H9 (cell line): ENCODE data around the gene IGBP1. TPM values are rescaled to one million over a fixed set of nuclear protein-coding genes. Genes with fewer than 3 reads are reported as not detected.
A peak's percentile ranks its signal among the peaks of the same experiment; 100 is the strongest.

ENCODE experiments used
- DNase-seq: peaks from one replicate; pipeline ENCODE4 v3.0.0-alpha.2; 2017
- H2AFZ ChIP-seq: one replicate; pipeline ENCODE4 v1.6.1; 2013; ENCODE audit warnings: mild to moderate bottlenecking, low read length, control low read depth, moderate library complexity
- H2AK5ac ChIP-seq: 2 replicates; pipeline ENCODE4 v1.6.1; 2013; ENCODE audit warnings: low read length, control low read depth, mixed read lengths; ENCODE audit not compliant: insufficient read length
- H2BK120ac ChIP-seq: one replicate; pipeline ENCODE4 v1.6.1; 2013; ENCODE audit warnings: low read depth, mild to moderate bottlenecking, low read length, control low read depth, inconsistent platforms; ENCODE audit not compliant: poor library complexity, severe bottlenecking
- H2BK12ac ChIP-seq: 2 replicates; pipeline ENCODE4 v1.6.1; 2013; ENCODE audit warnings: low read length, control low read depth, mixed read lengths, low read depth; ENCODE audit not compliant: insufficient read length
- H2BK15ac ChIP-seq: 2 replicates; pipeline ENCODE4 v1.6.1; 2013; ENCODE audit warnings: low read depth, low read length, control low read depth
- H2BK20ac ChIP-seq: one replicate; pipeline ENCODE4 v1.6.1; 2013; ENCODE audit warnings: low read depth, mild to moderate bottlenecking, low read length, control low read depth, inconsistent platforms; ENCODE audit not compliant: poor library complexity, severe bottlenecking
- H2BK5ac ChIP-seq: 2 replicates; pipeline ENCODE4 v1.6.1; 2013; ENCODE audit warnings: low read length, control low read depth, mixed read lengths; ENCODE audit not compliant: insufficient read length
- H3K14ac ChIP-seq: 2 replicates; pipeline ENCODE4 v1.6.1; 2013; ENCODE audit warnings: low read length, control low read depth; ENCODE audit not compliant: insufficient read depth
- H3K18ac ChIP-seq: 2 replicates; pipeline ENCODE4 v1.6.1; 2013; ENCODE audit warnings: low read depth, mild to moderate bottlenecking, mixed read lengths, low read length, control low read depth; ENCODE audit not compliant: insufficient read length
- H3K23ac ChIP-seq: 2 replicates; pipeline ENCODE4 v1.6.1; 2013; ENCODE audit warnings: low read length, control low read depth, mixed read lengths, low read depth; ENCODE audit not compliant: insufficient read length
- H3K23me2 ChIP-seq: 2 replicates; pipeline ENCODE4 v1.6.1; 2013; ENCODE audit warnings: low read depth, mild to moderate bottlenecking, mixed read lengths, low read length, control low read depth; ENCODE audit not compliant: insufficient read length, poor library complexity, severe bottlenecking
- H3K27ac ChIP-seq: 2 replicates; pipeline ENCODE4 v1.5.1; 2013; ENCODE audit warnings: low read length, control low read depth, mixed read lengths, low read depth; ENCODE audit not compliant: insufficient read length
- H3K27me3 ChIP-seq: 2 replicates; pipeline ENCODE4 v1.6.1; 2013; ENCODE audit warnings: low read length, control low read depth, inconsistent platforms; ENCODE audit not compliant: insufficient read depth
- H3K4ac ChIP-seq: 2 replicates; pipeline ENCODE4 v1.6.1; 2013; ENCODE audit warnings: low read depth, mild to moderate bottlenecking, control low read depth, inconsistent platforms, low read length, moderate library complexity
- H3K4me1 ChIP-seq: 2 replicates; pipeline ENCODE4 v1.6.1; 2013; ENCODE audit warnings: low read length, control low read depth, inconsistent platforms; ENCODE audit not compliant: insufficient read depth
- H3K4me2 ChIP-seq: 2 replicates; pipeline ENCODE4 v1.6.1; 2013; ENCODE audit warnings: low read length, control low read depth, mixed read lengths; ENCODE audit not compliant: insufficient read length, insufficient read depth
- H3K56ac ChIP-seq: 2 replicates; pipeline ENCODE4 v1.6.1; 2013; ENCODE audit warnings: low read depth, mild to moderate bottlenecking, mixed read lengths, low read length, control low read depth; ENCODE audit not compliant: insufficient read length
- H3K79me1 ChIP-seq: 2 replicates; pipeline ENCODE4 v1.6.1; 2013; ENCODE audit warnings: low read depth, mild to moderate bottlenecking, moderate library complexity, low read length, control low read depth, inconsistent platforms; ENCODE audit not compliant: insufficient read depth, poor library complexity, severe bottlenecking
- H3K79me2 ChIP-seq: 2 replicates; pipeline ENCODE4 v1.6.1; 2013; ENCODE audit warnings: low read length, control low read depth, inconsistent platforms; ENCODE audit not compliant: insufficient read depth
- H3K9ac ChIP-seq: 2 replicates; pipeline ENCODE4 v1.6.1; 2013; ENCODE audit warnings: low read length, control low read depth, mixed read lengths; ENCODE audit not compliant: insufficient read length; ENCODE audit errors: extremely low read depth
- H3K9me3 ChIP-seq: one replicate; pipeline ENCODE4 v1.6.1; 2013; ENCODE audit warnings: low read depth, low read length, inconsistent platforms; ENCODE audit not compliant: control insufficient read depth
- H3T11ph ChIP-seq: one replicate; pipeline ENCODE4 v1.6.1; 2013; ENCODE audit warnings: mild to moderate bottlenecking, low read length, control low read depth, inconsistent platforms
- H4K20me1 ChIP-seq: one replicate; pipeline ENCODE4 v1.6.1; 2013; ENCODE audit not compliant: control insufficient read depth, insufficient read length, insufficient read depth
- H4K5ac ChIP-seq: 2 replicates; pipeline ENCODE4 v1.6.1; 2013; ENCODE audit warnings: low read depth, mild to moderate bottlenecking, mixed read lengths, low read length, control low read depth; ENCODE audit not compliant: insufficient read length
- H4K8ac ChIP-seq: replicated peaks from 2 replicates; pipeline ENCODE4 v1.6.1; 2013; ENCODE audit warnings: low read length, control low read depth, mixed read lengths, low read depth; ENCODE audit not compliant: insufficient read length
- H4K91ac ChIP-seq: 2 replicates; pipeline ENCODE4 v1.6.1; 2013; ENCODE audit warnings: low read depth, mild to moderate bottlenecking, moderate library complexity, mixed read lengths, low read length, control low read depth; ENCODE audit not compliant: insufficient read length
- H3K27ac Mint-ChIP-seq, 3 experiments: 2 replicates in 2 of 3; 3 replicates in 1 of 3; pipeline ENCODE4 v1.8.0; 2020 to 2021; ENCODE audit warnings: mixed read lengths in 3 of 3, mild to moderate bottlenecking in 1 of 3, moderate library complexity in 1 of 3
- H3K27me3 Mint-ChIP-seq: 2 replicates; pipeline ENCODE4 v1.8.0; 2021; ENCODE audit warnings: low read depth, mild to moderate bottlenecking, moderate library complexity, mixed read lengths
- H3K36me3 Mint-ChIP-seq, 3 experiments: 2 replicates in 2 of 3; 3 replicates in 1 of 3; pipeline ENCODE4 v1.8.0; 2020 to 2021; ENCODE audit warnings: low read depth in 3 of 3, mixed read lengths in 3 of 3; ENCODE audit not compliant: insufficient read depth in 1 of 3
- H3K4me1 Mint-ChIP-seq, 2 experiments: 2 replicates each; pipeline ENCODE4 v1.8.0; 2020; ENCODE audit warnings: mixed read lengths in 2 of 2
- H3K4me3 Mint-ChIP-seq, 2 experiments: 2 replicates in 1 of 2; 3 replicates in 1 of 2; pipeline ENCODE4 v1.8.0; 2020 to 2021; ENCODE audit warnings: mild to moderate bottlenecking in 2 of 2, mixed read lengths in 2 of 2, moderate library complexity in 1 of 2
- H3K9me3 Mint-ChIP-seq, 2 experiments: 2 replicates in 1 of 2; 3 replicates in 1 of 2; pipeline ENCODE4 v1.8.0; 2020; ENCODE audit warnings: mild to moderate bottlenecking in 2 of 2, mixed read lengths in 2 of 2, moderate library complexity in 1 of 2
- WGBS: extraction: QIAGEN DNeasy Blood & Tissue Kit; methylation state at CpG from one replicate; pipeline ENCODE4 v1.1.7; 2013; ENCODE audit warnings: missing lambda C conversion rate, low lambda C conversion rate, mixed read lengths; ENCODE audit not compliant: insufficient read length; ENCODE audit errors: extremely low coverage; 5-methylcytosine and 5-hydroxymethylcytosine counted together
- total RNA-seq: library from RNA; stranded (reverse); gene quantifications from 2 replicates; pipeline ENCODE4 v1.2.1, GENCODE V29; 2021
- TF ChIP-seq, protein P1 (sequence below): fragments of 200-600 bp; sonication (generic); conservative IDR thresholded peaks from 3 replicates; pipeline ENCODE4 v1.8.0; 2021; ENCODE audit warnings: antibody characterized with exemption, mild to moderate bottlenecking

Gene IGBP1
- total RNA-seq, 1 experiment from 2014 or later, result 45.0 TPM

DNA sequence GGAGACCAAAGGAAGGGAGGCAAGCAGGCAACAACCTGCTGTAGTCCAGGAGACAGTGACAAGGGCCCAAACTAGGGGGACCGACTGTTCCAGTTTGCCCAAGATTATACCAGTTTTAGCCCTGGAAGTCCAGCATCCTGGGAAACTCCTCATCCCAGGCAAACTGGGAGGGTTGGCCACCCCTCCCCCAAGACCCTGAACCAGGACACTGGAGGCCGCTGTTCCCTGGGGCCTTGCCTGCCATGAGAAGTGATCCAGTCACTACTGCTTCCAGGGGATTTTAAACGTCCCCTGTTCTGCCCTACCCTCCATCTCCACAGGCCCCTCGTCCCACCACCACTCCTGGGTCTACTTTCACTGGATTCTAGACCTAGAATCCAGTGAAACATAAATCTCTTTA, 39.7 kb downstream of the IGBP1 start:
- Mint-ChIP-seq H3K36me3 (peaks cover 0 to 3% (median 0%) of the 10 kb centered on the region in 3 experiments; a peak in 4 of 7 replicates), H3K27ac (peak overlapping the region in 2 of 3 experiments; percentile 46 to 56; a peak in 3 of 7 replicates), H3K4me3 (no peak overlapping the region; a peak in 1 of 5 replicates), H3K27me3 (peaks cover 2% of the 10 kb centered on the region), H3K4me1 (peaks cover 54 to 58% of the 10 kb centered on the region in 2 experiments), H3K9me3 (peaks cover 71 to 88% of the 10 kb centered on the region in 2 experiments)
- Histone ChIP-seq H3K18ac (no peak overlapping the region), H3K56ac (no peak overlapping the region), H3K4me1 (no peaks in the 10 kb centered on the region; the same call in 1 of the 2 replicates), H2BK15ac (no peak overlapping the region), H4K8ac (no peak overlapping the region), H3K9me3 (peaks cover 51% of the 10 kb centered on the region), H2BK5ac (no peak overlapping the region), H2BK120ac (no peak overlapping the region), H3K23me2 (no peaks in the 10 kb centered on the region), H3K27ac (no peak overlapping the region), H4K91ac (no peak overlapping the region), H2BK12ac (no peak overlapping the region), H3K79me2 (no peaks in the 10 kb centered on the region; the same call in 1 of the 2 replicates), H4K5ac (no peak overlapping the region), H3K4me2 (no peak overlapping the region), H2AK5ac (no peak overlapping the region), H3K79me1 (no peaks in the 10 kb centered on the region), H2BK20ac (no peak overlapping the region), H3K27me3 (no peaks in the 10 kb centered on the region), H3K9ac (no peak overlapping the region), H3K4ac (no peak overlapping the region), H2AFZ (no peak overlapping the region), H3K23ac (no peak overlapping the region), H3K14ac (no peak overlapping the region), H3T11ph (no peak overlapping the region), H4K20me1 (no peaks in the 10 kb centered on the region)
- WGBS, result no CpG with 5 or more reads among the region's 4 CpGs
- DNase-seq, result no peak
- TF ChIP-seq, protein P1, sequence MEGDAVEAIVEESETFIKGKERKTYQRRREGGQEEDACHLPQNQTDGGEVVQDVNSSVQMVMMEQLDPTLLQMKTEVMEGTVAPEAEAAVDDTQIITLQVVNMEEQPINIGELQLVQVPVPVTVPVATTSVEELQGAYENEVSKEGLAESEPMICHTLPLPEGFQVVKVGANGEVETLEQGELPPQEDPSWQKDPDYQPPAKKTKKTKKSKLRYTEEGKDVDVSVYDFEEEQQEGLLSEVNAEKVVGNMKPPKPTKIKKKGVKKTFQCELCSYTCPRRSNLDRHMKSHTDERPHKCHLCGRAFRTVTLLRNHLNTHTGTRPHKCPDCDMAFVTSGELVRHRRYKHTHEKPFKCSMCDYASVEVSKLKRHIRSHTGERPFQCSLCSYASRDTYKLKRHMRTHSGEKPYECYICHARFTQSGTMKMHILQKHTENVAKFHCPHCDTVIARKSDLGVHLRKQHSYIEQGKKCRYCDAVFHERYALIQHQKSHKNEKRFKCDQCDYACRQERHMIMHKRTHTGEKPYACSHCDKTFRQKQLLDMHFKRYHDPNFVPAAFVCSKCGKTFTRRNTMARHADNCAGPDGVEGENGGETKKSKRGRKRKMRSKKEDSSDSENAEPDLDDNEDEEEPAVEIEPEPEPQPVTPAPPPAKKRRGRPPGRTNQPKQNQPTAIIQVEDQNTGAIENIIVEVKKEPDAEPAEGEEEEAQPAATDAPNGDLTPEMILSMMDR, result no peak
